ENCODE data around the gene WARS2.

Gene WARS2

GRCh38 chr1:119015547-119015946 is 124.9 kb downstream of the WARS2 start:
- DNase-seq (no peak), ATAC-seq (no peak)

GRCh38 chr1:119012383-119012782 is 128.1 kb downstream of the WARS2 start:
- DNase-seq: no peak
- ATAC-seq: no peak

- no peak for ATAC-seq
- DNase-seq: no peak
Measured at GRCh38 chr1:119011706-119012105, 128.7 kb downstream of the WARS2 start.

DNA sequence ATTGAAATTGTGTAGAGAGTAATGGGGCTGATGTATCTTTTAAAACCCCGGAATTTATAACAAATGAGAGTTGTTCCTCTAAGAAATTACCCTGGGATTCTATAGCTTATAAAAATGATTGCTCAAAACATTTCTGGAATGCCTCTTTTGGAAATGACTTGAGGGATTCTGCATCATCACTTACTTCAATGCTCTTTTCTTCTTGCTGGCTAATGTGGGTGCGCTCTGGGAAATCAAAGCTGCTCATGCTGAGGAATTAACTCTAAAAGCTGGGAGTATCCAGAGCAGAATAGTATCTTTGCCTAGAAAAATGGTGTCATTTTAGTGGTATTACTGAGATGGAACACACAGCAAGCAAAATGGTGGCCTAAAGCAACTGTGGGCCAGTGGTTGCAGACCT is 129.3 kb downstream of the WARS2 start:
- DNase-seq: no peak
- no peak for ATAC-seq

DNA sequence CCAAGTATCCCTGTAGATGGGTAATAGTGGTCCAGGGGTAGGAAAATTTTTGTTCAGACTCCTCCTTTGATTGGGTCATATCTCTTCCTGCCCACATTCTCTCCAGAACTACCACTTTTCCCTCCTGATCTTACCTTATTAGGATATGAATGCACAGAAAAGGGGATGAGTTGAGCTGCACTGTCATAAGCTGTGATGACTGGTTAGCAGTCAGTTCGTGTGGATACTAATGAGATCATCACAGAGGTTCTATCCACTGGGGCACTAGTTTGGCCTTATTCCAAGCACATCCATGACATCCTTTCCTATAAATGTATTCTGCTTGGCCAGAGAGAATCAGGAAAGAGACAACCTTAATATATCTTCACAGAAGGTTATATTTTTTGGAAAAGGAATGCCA is 130.3 kb downstream of the WARS2 start:
- no peak for DNase-seq
- no peak for ATAC-seq

GRCh38 chr1:119009312-119009655 is 131.2 kb downstream of the WARS2 start:
- DNase-seq (no peak), ATAC-seq (no peak)

DNA sequence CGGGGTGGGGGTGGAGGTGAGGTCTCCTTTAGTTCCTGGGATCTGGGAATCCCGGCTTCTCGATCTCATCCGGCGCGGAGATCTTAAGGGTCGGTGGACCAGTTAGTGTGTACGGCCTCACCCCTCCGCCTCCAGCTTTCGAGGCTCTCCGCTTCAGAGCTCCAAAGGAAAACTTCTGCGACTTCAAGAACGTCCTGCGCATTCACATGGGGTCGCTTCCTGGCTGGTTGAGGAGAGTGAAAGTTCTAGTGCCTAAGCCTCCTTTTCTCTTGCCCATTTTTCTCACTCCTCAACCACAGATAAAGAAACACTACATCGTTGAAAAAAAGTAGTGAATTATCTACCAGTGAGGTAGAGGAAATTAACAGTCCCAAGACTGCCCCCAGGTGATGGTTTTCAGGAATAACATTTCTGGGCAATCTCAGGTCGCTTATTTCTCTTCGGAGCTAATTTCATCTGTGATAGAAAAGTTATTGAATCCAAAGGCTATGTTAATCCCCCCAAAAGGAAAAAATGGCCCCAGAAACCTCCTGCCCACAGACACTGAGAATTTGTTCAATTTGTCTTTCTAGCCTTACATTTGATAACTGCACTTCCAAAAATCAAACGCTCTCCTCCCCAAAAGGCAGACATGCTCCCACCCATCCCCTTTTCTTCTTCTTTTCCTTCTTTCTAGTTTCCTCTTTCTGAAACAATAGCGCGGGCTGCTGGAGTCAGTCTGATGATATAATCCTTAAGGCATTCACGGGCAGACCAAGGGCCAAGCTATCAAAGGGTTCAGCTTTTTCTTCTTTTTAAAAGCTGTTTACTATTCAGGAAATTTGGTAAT is 131.8 kb downstream of the WARS2 start:
- DNase-seq (no peak), ATAC-seq (peak; percentile 23)

GRCh38 chr1:119007670-119008482 is 132.6 kb downstream of the WARS2 start:
- no peak for DNase-seq
- ATAC-seq: no peak

DNA sequence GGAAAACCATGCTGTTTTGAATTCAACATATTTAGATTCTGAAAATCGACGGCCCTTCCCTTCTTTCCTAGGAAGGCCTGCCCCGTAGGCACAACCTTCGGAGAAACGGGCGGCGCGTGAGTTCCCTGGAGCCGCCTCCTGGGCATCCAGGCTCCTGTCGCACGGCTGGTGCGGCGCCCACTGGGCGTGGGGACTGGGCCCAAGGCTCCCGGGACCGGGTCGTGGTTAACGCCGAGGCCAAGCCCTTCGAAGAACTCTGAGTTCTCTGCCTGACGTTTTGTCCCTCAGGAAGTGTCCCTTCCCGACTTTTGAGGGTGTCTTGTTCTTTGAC is 133.1 kb downstream of the WARS2 start:
- DNase-seq (no peak), ATAC-seq (no peak)

GRCh38 chr1:119006406-119007279 is 133.8 kb downstream of the WARS2 start:
- no peak for ATAC-seq
- DNase-seq: no peak

DNA sequence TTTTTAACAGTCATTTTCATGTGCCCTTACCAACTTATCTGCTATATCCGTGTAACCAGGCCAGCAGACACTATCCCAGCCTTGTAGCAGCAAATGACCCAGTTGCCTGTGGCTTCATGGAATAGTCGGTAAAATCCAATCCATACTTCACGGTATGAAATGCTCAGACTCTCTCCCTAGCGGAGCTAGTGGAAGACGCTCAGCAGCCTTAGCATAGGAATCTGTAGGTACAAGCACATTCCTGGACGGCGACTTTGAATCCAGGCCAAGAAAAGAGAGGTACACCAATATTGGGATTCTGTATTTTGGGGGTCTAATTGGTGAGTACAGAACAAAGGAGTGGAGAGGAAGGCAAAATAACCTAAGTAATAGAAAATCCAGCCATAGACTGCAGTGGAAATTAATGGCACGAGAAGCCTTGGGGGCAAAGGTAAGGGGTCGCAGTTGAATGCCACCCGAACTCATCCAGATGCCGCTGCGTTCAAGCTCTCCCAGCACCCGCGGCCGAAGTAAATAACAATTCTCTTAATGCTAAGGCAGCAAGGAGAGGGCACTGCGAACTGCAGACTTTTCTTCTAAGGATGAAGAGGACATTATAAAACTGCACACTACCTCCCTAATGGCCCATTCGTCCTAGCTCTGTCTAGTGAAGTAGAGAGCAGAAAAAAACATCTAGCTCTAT is 134.6 kb downstream of the WARS2 start:
- ATAC-seq (no peak), DNase-seq (no peak)

DNA sequence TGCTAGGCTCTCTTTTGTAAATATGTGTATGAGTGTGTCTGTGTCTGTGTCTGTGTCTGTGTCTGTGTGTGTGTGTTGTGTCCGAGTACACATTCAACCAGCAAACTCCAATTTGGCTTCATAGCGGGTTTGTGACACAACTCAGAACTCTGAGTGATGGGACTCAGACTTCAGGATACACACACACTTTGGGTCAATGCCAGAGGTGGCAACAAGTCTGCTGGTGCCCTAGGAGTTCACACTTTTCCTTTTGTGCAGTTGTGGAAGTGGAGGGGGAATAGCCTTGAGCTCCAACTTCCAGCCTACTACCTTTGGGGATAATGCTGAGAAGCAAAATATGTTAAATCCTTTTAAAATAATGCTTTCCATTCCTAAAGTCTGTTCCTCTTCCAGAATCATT is 135.7 kb downstream of the WARS2 start:
- DNase-seq (no peak), ATAC-seq (no peak)

GRCh38 chr1:119004129-119004527 is 136.3 kb downstream of the WARS2 start:
- no peak for DNase-seq
- ATAC-seq: no peak

GRCh38 chr1:119003413-119004128 is 136.9 kb downstream of the WARS2 start:
- ATAC-seq: no peak

DNA sequence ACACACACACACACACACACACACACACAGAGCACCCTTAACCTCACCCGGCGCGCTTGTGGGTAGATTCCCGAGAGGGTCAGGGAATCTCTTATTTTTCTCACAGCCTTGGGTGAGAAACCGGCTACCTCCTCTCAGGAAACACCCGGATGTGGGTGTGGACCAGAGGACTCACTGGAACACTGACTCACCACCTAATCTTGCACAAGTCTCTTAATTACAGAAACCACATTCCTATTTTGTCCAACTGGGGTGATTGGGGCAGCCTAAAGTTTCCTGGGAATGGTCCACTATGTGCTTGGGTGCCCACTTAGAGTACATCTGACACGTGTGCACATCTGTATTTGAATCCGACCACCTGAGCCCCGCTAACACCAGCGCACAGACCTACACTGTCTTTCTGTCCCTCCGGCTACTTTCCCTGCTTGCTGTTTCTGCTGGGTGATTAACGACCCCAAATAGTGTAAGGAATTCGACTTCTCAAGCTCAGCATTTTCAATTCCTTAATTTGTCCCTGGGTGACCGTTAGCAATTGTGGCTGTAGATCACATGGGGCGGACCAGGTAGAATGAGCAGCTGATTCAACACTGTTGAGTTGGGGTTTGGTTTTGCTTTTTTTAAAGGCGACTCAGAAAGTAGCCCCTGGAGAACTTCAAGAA is 138.3 kb downstream of the WARS2 start:
- ATAC-seq (no peak), DNase-seq (no peak)

More at GRCh38 chr1:119003413-119004128, 136.9 kb downstream of the WARS2 start:
- no peak for DNase-seq

GRCh38 chr1:119001181-119002027 is 139.0 kb downstream of the WARS2 start:
- no peak for DNase-seq
- no peak for ATAC-seq

DNA sequence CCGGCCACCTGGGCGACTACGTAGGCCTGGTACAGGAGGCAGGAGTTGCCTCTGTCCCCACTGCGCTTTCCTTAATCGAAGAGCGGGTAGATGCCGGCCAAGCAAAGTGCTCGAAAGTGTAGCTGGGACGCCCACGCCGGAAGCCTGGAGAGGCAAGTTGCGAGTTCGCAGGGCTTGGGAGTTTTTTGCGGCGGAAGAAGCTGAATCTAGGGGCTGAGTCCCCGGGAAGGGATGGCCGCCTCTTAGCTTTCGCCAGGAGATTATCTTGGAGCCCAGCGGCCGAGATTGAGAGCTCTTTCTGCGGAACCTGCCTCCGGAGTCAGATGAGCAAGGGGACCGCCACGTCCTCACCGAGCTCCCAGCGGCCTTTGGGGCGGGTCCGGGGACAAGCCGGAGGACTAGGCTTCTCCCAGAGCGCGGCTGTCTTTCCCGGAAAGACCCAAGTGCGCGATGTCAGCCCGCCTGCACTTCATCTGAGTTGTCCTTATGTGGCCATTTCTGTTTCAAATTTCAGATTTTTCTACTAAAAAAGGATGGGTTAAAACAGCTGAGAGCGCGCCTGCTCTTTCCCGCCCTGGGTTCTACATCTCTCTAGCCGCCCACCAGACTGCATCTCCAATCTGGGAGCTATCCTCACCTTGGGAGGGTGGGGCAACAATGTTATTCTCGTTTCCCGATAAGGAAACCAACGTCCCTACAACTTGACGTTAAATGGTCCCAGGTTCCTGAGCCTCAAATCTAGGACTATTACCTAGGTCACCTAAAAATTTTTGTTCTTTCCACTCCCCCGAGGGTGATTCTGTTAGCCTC is 139.9 kb downstream of the WARS2 start:
- ATAC-seq (no peak), DNase-seq (no peak)

DNA sequence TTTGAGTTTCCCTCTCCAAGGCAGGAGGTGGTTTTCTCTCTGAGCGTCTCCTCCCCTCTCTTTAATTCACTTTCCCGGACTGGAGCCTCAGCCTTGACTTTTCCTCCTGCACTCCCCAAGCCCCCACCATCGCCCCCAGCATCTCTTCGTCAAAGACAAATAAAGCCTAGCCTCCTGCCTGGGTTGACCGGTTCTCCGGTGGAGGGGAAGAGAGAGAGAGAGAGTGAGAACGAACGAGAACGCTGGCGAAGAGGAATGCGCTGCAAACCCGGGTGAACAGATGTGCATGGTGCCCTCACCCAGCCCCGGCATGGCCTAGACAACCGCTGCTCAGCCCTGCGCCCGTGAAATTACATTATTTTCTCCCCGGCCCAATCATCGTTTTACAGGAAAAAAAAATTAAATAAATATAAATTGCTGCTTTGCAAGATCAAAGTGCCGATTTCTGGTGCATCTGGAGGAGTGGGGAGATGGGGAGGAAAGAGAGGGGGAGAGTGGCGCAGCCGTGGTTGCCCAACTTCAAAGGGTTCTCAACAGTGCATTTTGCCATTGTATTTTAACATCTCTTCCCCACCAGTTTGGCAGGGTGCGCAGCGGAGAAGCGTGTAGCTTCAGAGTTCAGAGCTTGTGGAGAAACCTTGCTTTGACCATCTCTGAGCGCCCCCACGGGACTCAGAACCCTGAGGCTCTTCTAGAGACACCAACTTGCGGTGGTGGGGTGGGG is 140.9 kb downstream of the WARS2 start:
- DNase-seq (no peak), ATAC-seq (no peak)

All from stimulated activated naive CD8-positive, alpha-beta T cell treated with anti-CD3 and anti-CD28 coated beads, Interleukin-15, Interleukin-2, amounts not matched to agents 100 U/mL and 50 U/mL, for 24 hours (primary cell).